Endothelial cell of hepatic sinusoid (primary cell): ENCODE results near the gene TIGD4.

Experiments used
- in situ Hi-C: cut with HindIII; loops from 2 replicates; pipeline ENCODE4 v1.10.0; 2017; ENCODE audit warnings: low sequenced_read_pairs

Gene TIGD4

DNA sequence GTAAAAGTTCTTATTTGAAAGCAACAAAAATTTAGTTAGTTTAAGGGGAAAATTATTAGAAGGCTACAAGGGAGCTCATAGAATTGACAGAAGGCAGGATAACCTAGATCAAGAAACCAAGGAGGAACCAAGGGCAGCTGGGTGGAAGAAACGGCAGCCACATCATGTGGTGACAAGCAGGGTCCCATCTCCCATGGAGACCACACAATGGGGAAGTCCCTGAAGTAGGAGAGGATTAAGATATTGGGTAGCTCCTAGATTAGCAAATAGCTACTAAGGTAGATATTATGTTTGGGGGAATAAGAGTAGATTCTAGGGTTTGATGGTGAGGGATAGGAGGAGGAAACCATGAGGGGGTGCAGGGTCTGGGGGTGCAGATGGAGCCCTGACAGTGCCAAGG, 51.7 kb downstream of the TIGD4 start:
- in situ Hi-C loops: no loop called here

DNA sequence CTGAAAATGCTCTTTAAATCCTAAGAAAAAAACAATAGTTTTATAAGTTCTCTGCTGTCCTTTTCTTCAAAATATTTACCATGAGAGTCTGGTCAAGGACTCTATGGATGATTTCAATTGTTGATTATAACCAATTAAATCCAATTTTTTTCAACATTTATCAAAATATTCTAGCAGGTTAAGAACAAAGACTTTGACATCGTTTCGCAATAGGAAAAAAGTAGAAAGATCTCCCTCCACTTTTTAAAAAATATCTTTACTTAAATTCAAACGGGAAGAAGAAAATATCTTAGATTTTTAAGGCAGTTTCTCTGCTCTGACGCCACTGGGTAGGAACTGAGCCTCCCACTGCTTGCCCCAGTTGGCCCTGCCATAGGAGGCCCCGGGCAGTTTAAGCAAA, 55.0 kb downstream of the TIGD4 start:
- in situ Hi-C loops: loop anchor here (5.0 kb wide), 1 partner anchor 92 kb away; no protein-coding TSS in a partner anchor

DNA sequence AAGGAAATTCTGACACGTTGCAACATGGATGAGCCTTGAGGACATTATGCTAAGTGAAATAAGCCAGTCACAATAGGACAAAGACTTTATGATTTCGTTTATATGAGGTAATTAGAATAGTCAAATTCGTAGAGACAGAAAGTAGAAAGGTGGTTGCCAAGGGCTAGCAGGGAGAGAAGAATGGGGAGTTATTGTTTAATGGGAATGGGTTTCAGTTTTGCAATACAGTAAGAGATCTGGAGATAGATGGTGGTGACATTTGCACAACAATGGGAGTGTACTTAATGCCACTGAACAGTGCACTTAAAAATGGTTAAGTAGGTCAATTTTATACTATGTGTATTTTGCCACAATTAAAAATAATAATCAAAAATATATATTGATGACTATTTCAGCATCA, 56.3 kb downstream of the TIGD4 start:
- in situ Hi-C loops: loop anchor here (5.0 kb wide), 1 partner anchor 91 kb away; no protein-coding TSS in a partner anchor

DNA sequence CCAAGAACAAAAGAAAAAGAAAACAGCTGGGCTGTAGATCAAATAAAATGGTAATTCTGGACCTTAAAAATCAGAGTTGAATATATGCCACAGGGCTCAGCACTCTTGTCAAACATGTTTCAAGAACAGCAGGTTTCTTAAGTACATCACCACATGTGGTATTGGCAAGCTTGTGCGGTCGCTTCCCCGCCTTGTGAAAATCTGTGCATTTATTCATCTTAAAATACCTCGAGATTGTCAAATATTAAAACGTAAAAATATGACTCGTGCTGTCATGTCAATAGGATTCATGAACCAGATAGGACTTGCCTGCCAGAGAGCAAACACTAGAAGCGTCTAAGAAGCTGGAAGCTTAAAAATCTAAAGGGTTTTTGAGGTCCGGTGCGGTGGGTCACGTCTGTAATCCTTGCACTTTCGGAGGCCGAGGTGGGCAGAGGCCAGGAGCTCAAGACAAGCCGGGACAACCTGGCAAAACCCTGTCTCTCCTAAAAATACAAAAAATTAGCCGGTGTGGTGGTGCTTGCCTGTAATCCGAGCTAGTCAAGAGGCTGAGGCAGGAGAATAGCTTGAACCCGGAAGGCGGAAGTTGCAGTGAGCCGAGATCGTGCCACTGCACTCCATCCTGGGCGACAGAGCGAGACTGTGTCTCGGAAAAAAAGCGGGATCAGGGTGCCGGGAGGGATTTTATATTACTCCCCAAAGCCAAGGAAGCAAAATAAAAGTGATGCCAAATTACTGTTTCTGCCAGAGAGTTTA, 59.6 kb downstream of the TIGD4 start:
- in situ Hi-C loops: loop anchor here (5.0 kb wide), 1 partner anchor 88 kb away; no protein-coding TSS in a partner anchor
